ENCODE data around the gene AP4S1. TPM values are rescaled to one million over a fixed set of nuclear protein-coding genes. Genes with fewer than 3 reads are reported as not detected.
"Not testable (repeated sequence)": the region's sequence is repeated elsewhere in the genome, so short reads cannot be mapped to it uniquely, and the experiment has no call there.

Gene AP4S1
- total RNA-seq, 1 donor from 2014 or later = 6.7 TPM

- DNase-seq (ENCODE audit: low read depth) = no peak
Measured at GRCh38 chr14:31084385-31084784, 58.9 kb downstream of the AP4S1 start.

- no peak for DNase-seq (ENCODE audit: low read depth)
Measured at GRCh38 chr14:31085027-31085426, 59.6 kb downstream of the AP4S1 start.

GRCh38 chr14:31086466-31086865 is 61.0 kb downstream of the AP4S1 start:
- not testable (repeated sequence) for DNase-seq (ENCODE audit: low read depth)

GRCh38 chr14:31090883-31091764 is 65.7 kb downstream of the AP4S1 start:
- peak; percentile 18 for DNase-seq (ENCODE audit: low read depth)

GRCh38 chr14:31092160-31092708 is 66.8 kb downstream of the AP4S1 start:
- DNase-seq (ENCODE audit: low read depth) = no peak

GRCh38 chr14:31093884-31094839 is 68.7 kb downstream of the AP4S1 start:
- not testable (repeated sequence) for DNase-seq (ENCODE audit: low read depth)

- not testable (repeated sequence) for DNase-seq (ENCODE audit: low read depth)
Measured at GRCh38 chr14:31095817-31096216, 70.4 kb downstream of the AP4S1 start.

GRCh38 chr14:31096255-31096654 is 70.8 kb downstream of the AP4S1 start:
- DNase-seq (ENCODE audit: low read depth) = no peak

- DNase-seq (ENCODE audit: low read depth) = no peak
Measured at GRCh38 chr14:31097081-31097480, 71.6 kb downstream of the AP4S1 start.

- DNase-seq (ENCODE audit: low read depth) = no peak
Measured at GRCh38 chr14:31106768-31107167, 81.3 kb downstream of the AP4S1 start.

GRCh38 chr14:31109257-31109656 is 83.8 kb downstream of the AP4S1 start:
- DNase-seq (ENCODE audit: low read depth) = no peak

- no peak for DNase-seq (ENCODE audit: low read depth)
Measured at GRCh38 chr14:31110872-31111271, 85.4 kb downstream of the AP4S1 start.

- no peak for DNase-seq (ENCODE audit: low read depth)
Measured at GRCh38 chr14:31113794-31114193, 88.3 kb downstream of the AP4S1 start.

- no peak for DNase-seq (ENCODE audit: low read depth)
Measured at GRCh38 chr14:31118892-31119291, 93.4 kb downstream of the AP4S1 start.

- peak; percentile 3 for DNase-seq (ENCODE audit: low read depth)
Measured at GRCh38 chr14:31122098-31122611, 96.7 kb downstream of the AP4S1 start.

GRCh38 chr14:31122921-31123320 is 97.5 kb downstream of the AP4S1 start:
- DNase-seq (ENCODE audit: low read depth) = no peak

GRCh38 chr14:31124197-31124596 is 98.7 kb downstream of the AP4S1 start:
- DNase-seq (ENCODE audit: low read depth) = no peak

- no peak for DNase-seq (ENCODE audit: low read depth)
Measured at GRCh38 chr14:31125231-31125630, 99.8 kb downstream of the AP4S1 start.

GRCh38 chr14:31126680-31127079 is 101.2 kb downstream of the AP4S1 start:
- DNase-seq (ENCODE audit: low read depth) = no peak

- no peak for DNase-seq (ENCODE audit: low read depth)
Measured at GRCh38 chr14:31127690-31128089, 102.2 kb downstream of the AP4S1 start.

All from myocyte (in vitro differentiated cells).